B cell (primary cell): ENCODE measurements around the gene SLC4A4. TPM values are rescaled to one million over a fixed set of nuclear protein-coding genes. Genes with fewer than 3 reads are reported as not detected.

Source experiments
- ATAC-seq: fragments of 200-7000 bp; cut with Tn5 transposase; one replicate; pipeline ENCODE4 v1.10.0; 2021; ENCODE audit warnings: low read depth, mild to moderate bottlenecking, moderate number of reproducible peaks, moderate library complexity
- CTCF ChIA-PET: fragments of 350-600 bp; sonication (Branson Sonifier 250); formaldehyde crosslinking; loops from one replicate; lab custom pipeline; 2021; ENCODE audit warnings: antibody characterized with exemption, inconsistent platforms; lab: Charles Lee
- POLR2A ChIA-PET: fragments of 350-600 bp; sonication (Branson Sonifier 250); formaldehyde crosslinking; loops from one replicate; lab custom pipeline; 2021; ENCODE audit warnings: antibody characterized with exemption; lab: Charles Lee
- DNase-seq: peaks from one replicate; pipeline ENCODE4 v3.0.0; 2013
- H2AFZ ChIP-seq: 2 replicates; pipeline ENCODE4 v1.6.1; 2012; ENCODE audit warnings: mild to moderate bottlenecking, low read depth, low read length; ENCODE audit not compliant: insufficient read depth, poor library complexity, severe bottlenecking
- H3K27ac ChIP-seq, 2 donors: 1 replicate in 1 of 2; 2 replicates in 1 of 2; pipeline ENCODE4 v1.5.1; 2012 to 2013; ENCODE audit warnings: low read length in 2 of 2, mild to moderate bottlenecking in 2 of 2, moderate library complexity in 1 of 2
- H3K27me3 ChIP-seq, 4 experiments: fragments of 200-600 bp in 1 of 4; sonication (generic) in 1 of 4; replicated peaks in 1 of 4; 1 replicate in 2 of 4; 2 replicates in 2 of 4; pipeline versions ENCODE4 v1.6.1 to v1.7.0; 2013 to 2016; ENCODE audit warnings: low read length in 3 of 4, mild to moderate bottlenecking in 2 of 4, mixed read lengths in 1 of 4, moderate library complexity in 1 of 4; ENCODE audit not compliant: insufficient read depth in 4 of 4, control insufficient read depth in 3 of 4; ENCODE audit errors: control extremely low read depth in 1 of 4
- H3K36me3 ChIP-seq, 2 experiments: replicated peaks in 1 of 2; 1 replicate in 1 of 2; 2 replicates in 1 of 2; pipeline versions ENCODE4 v1.6.1 to v1.7.1; 2013; ENCODE audit warnings: low read length in 1 of 2; ENCODE audit not compliant: insufficient read depth in 2 of 2, control insufficient read depth in 1 of 2; ENCODE audit errors: control extremely low read depth in 1 of 2, extremely low read depth in 1 of 2
- H3K4me1 ChIP-seq, 2 donors: fragments of 200-600 bp in 1 of 2; sonication (generic) in 1 of 2; 1 replicate in 1 of 2; 2 replicates in 1 of 2; pipeline versions ENCODE4 v1.5.1 to v1.6.1; 2013 to 2017; ENCODE audit warnings: low read length in 2 of 2; ENCODE audit not compliant: control insufficient read depth in 2 of 2, insufficient read depth in 2 of 2
- H3K4me2 ChIP-seq: replicated peaks from 2 replicates; pipeline ENCODE3; 2012; ENCODE audit warnings: mild to moderate bottlenecking, low read depth, low read length; ENCODE audit not compliant: poor library complexity, severe bottlenecking
- H3K4me3 ChIP-seq, 5 experiments: fragments of 200-600 bp in 1 of 5; sonication (generic) in 1 of 5; 1 replicate in 3 of 5; 2 replicates in 2 of 5; pipeline versions ENCODE4 v1.5.1 to v1.7.0; 2011 to 2016; ENCODE audit warnings: low read length in 4 of 5, mild to moderate bottlenecking in 4 of 5, low read depth in 2 of 5, control low read depth in 1 of 5, moderate library complexity in 1 of 5; ENCODE audit not compliant: insufficient read depth in 1 of 5; ENCODE audit errors: control extremely low read depth in 1 of 5, extremely low read depth in 1 of 5
- H3K79me2 ChIP-seq: fragments of 200-600 bp; sonication (generic); one replicate; pipeline ENCODE4 v1.6.0; 2016; ENCODE audit warnings: low read length; ENCODE audit not compliant: control insufficient read depth, insufficient read depth
- H3K9ac ChIP-seq: fragments of 200-600 bp; sonication (generic); 2 replicates; pipeline ENCODE4 v1.6.1; 2017; ENCODE audit warnings: mild to moderate bottlenecking, low read length, moderate library complexity
- H3K9me3 ChIP-seq, 3 donors: one replicate each; pipeline versions ENCODE4 v1.6.1 to v1.7.1; 2013; ENCODE audit warnings: low read length in 2 of 3; ENCODE audit not compliant: control insufficient read depth in 2 of 3, insufficient read depth in 1 of 3; ENCODE audit errors: control extremely low read depth in 1 of 3
- H4K20me1 ChIP-seq: 2 replicates; pipeline ENCODE4 v1.6.0; 2012; ENCODE audit warnings: mild to moderate bottlenecking, low read length; ENCODE audit not compliant: insufficient read depth, control insufficient read depth, poor library complexity, severe bottlenecking
- H3K27ac Mint-ChIP-seq: one replicate; pipeline ENCODE4 v1.8.0; 2021; ENCODE audit warnings: mixed read lengths
- H3K27me3 Mint-ChIP-seq: one replicate; pipeline ENCODE4 v1.8.0; 2021; ENCODE audit warnings: mixed read lengths
- H3K4me1 Mint-ChIP-seq: one replicate; pipeline ENCODE4 v1.8.0; 2021; ENCODE audit warnings: mixed read lengths
- H3K4me3 Mint-ChIP-seq: one replicate; pipeline ENCODE4 v1.8.0; 2021; ENCODE audit warnings: mixed read lengths
- H3K9me3 Mint-ChIP-seq: one replicate; pipeline ENCODE4 v1.8.0; 2022; ENCODE audit warnings: mixed read lengths; ENCODE audit not compliant: insufficient read depth
- EZH2 ChIP-seq: IDR thresholded peaks from 2 replicates; pipeline ENCODE4 v1.6.1; 2012; ENCODE audit warnings: borderline replicate concordance, low read depth, mild to moderate bottlenecking, moderate library complexity, low read length; ENCODE audit not compliant: insufficient read depth, poor library complexity, severe bottlenecking
- WGBS: methylation state at CpG from one replicate; pipeline ENCODE4 v1.1.5; 2013; ENCODE audit warnings: missing lambda C conversion rate; ENCODE audit not compliant: insufficient coverage; 5-methylcytosine and 5-hydroxymethylcytosine counted together
- intact Hi-C: fragments of 100-400 bp; cut with micrococcal nuclease; formaldehyde crosslinking; loops from one replicate; pipeline ENCODE4 v1.10.0; 2022
- polyA plus RNA-seq: library from polyadenylated mRNA; depleted of rRNA; stranded (reverse); fragments of >200 nt; gene quantifications from 2 replicates; pipeline ENCODE4 v1.2.3, GENCODE V29; 2012
- total RNA-seq, 2 donors: library from RNA; stranded (reverse); fragments of 120-200 nt in 1 of 2; gene quantifications; 1 replicate in 1 of 2; 2 replicates in 1 of 2; pipeline versions ENCODE4 v1.2.3 to v1.2.4, GENCODE V29; 2013 to 2022
- TF ChIP-seq, protein P1 (sequence below): fragments of 200-600 bp; IDR thresholded peaks from one replicate; pipeline ENCODE4 v1.8.0; 2022; ENCODE audit warnings: antibody characterized with exemption, mild to moderate bottlenecking

SLC4A4 gene
- total and polyA plus RNA-seq, 2 donors (not counting 1 experiment from before 2014, with no cell fraction given), result not detected

DNA sequence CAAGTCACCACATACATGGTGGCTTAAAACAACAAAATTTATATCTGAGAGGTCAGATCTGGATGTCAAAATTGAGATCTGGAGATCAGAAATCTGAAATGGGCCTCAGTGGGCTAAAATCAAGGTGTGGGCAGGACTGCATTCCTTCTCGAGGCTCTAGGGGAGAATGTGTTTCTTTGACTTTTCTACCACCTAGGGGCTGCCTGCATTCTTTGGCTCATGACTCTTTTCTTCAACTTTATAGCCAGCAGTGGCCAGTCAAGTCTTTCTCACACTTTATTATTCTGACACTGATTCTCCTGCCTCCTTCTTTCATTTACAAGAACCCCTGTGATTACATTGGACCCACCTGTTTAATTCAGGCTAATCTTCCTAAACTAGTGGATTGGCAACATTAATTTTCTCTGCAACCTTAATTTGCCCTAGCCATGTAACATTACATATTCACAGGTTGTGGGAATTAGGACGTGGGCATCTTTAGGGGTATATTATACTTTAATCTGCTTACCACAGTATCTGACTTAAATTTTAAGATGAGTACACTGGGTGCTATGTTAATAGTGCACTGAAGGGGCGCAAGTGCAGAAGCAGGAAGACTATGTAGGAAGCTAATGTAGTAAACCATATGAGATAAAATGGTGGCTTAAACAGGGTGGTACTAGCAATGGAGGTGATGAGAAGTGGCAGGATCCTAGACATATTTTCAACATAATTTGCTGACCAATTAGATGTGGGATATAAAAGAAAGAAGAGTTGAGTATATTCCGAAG, 188.0 kb downstream of the SLC4A4 start:
- Histone ChIP-seq H3K9me3 (no peaks in the 10 kb centered on the region), H3K4me1 (no peaks in the 10 kb centered on the region), H3K79me2 (no peaks in the 10 kb centered on the region), H3K9ac (no peak overlapping the region), H3K4me3 (no peak overlapping the region), H2AFZ (no peak overlapping the region), H3K27ac (no peak overlapping the region), H3K4me2 (no peak overlapping the region), H4K20me1 (no peaks in the 10 kb centered on the region), H3K36me3 (no peaks in the 10 kb centered on the region), H3K27me3 (no peaks in the 10 kb centered on the region)
- Mint-ChIP-seq H3K4me3 (no peak overlapping the region), H3K27me3 (no peaks in the 10 kb centered on the region), H3K9me3 (no peaks in the 10 kb centered on the region), H3K4me1 (no peaks in the 10 kb centered on the region), H3K27ac (no peak overlapping the region)
- DNase-seq (no peak), ATAC-seq (no peak)
- POLR2A ChIA-PET, result no interaction called here
- 71% methylated on average over 2 of the region's 4 CpGs for WGBS
- CTCF ChIA-PET, result no interaction called here
- no peak for TF ChIP-seq EZH2
- TF ChIP-seq, protein P1, sequence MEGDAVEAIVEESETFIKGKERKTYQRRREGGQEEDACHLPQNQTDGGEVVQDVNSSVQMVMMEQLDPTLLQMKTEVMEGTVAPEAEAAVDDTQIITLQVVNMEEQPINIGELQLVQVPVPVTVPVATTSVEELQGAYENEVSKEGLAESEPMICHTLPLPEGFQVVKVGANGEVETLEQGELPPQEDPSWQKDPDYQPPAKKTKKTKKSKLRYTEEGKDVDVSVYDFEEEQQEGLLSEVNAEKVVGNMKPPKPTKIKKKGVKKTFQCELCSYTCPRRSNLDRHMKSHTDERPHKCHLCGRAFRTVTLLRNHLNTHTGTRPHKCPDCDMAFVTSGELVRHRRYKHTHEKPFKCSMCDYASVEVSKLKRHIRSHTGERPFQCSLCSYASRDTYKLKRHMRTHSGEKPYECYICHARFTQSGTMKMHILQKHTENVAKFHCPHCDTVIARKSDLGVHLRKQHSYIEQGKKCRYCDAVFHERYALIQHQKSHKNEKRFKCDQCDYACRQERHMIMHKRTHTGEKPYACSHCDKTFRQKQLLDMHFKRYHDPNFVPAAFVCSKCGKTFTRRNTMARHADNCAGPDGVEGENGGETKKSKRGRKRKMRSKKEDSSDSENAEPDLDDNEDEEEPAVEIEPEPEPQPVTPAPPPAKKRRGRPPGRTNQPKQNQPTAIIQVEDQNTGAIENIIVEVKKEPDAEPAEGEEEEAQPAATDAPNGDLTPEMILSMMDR, result no peak
- intact Hi-C loops, result no loop called here

DNA sequence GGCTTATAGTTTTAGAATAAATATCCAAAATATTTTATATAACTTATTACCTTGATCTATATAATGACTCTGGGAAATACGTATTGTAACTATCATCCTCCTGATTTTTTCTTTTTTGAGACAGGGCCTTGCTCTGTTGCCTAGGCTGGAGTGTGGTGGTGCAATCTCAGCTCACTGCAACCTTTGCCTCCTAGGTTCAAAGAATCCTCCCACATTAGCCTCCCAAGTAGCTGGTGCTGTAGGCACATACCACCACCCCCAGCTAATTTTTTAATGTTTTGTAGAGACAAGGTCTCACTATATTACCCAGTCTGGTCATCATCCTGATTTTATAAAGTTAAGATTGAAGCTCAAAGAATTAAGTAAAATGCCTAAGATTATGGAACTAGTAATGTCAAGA, 193.6 kb downstream of the SLC4A4 start:
- ATAC-seq (no peak), DNase-seq (no peak)
- Mint-ChIP-seq H3K27me3 (no peaks in the 10 kb centered on the region), H3K9me3 (no peaks in the 10 kb centered on the region), H3K4me1 (no peaks in the 10 kb centered on the region), H3K27ac (no peak overlapping the region), H3K4me3 (no peak overlapping the region)
- no CpG with 5 or more reads among the region's 1 CpG for whole genome bisulfite sequencing
- no peak overlapping the region for H3K27ac ChIP-seq
- H3K9ac ChIP-seq, result no peak overlapping the region
- H4K20me1 ChIP-seq, result no peaks in the 10 kb centered on the region
- intact Hi-C loops, result no loop called here
- ChIA-PET POLR2A (no interaction called here), CTCF (no interaction called here)
- no peak overlapping the region for H2AFZ ChIP-seq
- H3K4me2 ChIP-seq, result no peak overlapping the region
- TF ChIP-seq, protein P1, result no peak
- TF ChIP-seq EZH2, result no peak
- no peaks in the 10 kb centered on the region for H3K79me2 ChIP-seq
- no peaks in the 10 kb centered on the region for H3K36me3 ChIP-seq
- H3K27me3 ChIP-seq, result no peaks in the 10 kb centered on the region
- H3K4me3 ChIP-seq, result no peak overlapping the region
- H3K4me1 ChIP-seq, result no peaks in the 10 kb centered on the region
- H3K9me3 ChIP-seq, result no peaks in the 10 kb centered on the region
